ENCODE results near the gene SLC35G6.

SLC35G6 gene

GRCh38 chr17:7515911-7516610 lies 34.8 kb downstream of the SLC35G6 start:
- Histone ChIP-seq H3K9me3 (ENCODE audit: control insufficient read depth, low read length) (no peaks in the 10 kb centered on the region), H3K4me1 (ENCODE audit: control insufficient read depth, insufficient read depth, low read length) (no peaks in the 10 kb centered on the region), H3K4me3 (ENCODE audit: insufficient read depth, low read depth, low read length) (no peak overlapping the region), H3K27me3 (ENCODE audit: control insufficient read depth, insufficient read depth, low read length, poor library complexity, severe bottlenecking) (no peaks in the 10 kb centered on the region), H3K27ac (ENCODE audit: insufficient read depth, low read depth, low read length, poor library complexity, severe bottlenecking) (no peak overlapping the region), H3K36me3 (ENCODE audit: control insufficient read depth, insufficient read depth, low read length) (peaks cover 28% of the 10 kb centered on the region)
- 86 to 87% methylated on average over 13 of the region's 13 CpGs for WGBS, 2 experiments

GRCh38 chr17:7523033-7523432 lies 41.8 kb downstream of the SLC35G6 start:
- H3K36me3 ChIP-seq (ENCODE audit: control insufficient read depth, insufficient read depth, low read length), result no peaks in the 10 kb centered on the region
- no peaks in the 10 kb centered on the region for H3K4me1 ChIP-seq (ENCODE audit: control insufficient read depth, insufficient read depth, low read length)
- WGBS, 2 experiments, result 67 to 70% methylated on average over 10 of the region's 10 CpGs
- no peak overlapping the region for H3K27ac ChIP-seq (ENCODE audit: insufficient read depth, low read depth, low read length, poor library complexity, severe bottlenecking)
- no peak overlapping the region for H3K4me3 ChIP-seq (ENCODE audit: insufficient read depth, low read depth, low read length)
- H3K27me3 ChIP-seq (ENCODE audit: control insufficient read depth, insufficient read depth, low read length, poor library complexity, severe bottlenecking), result no peaks in the 10 kb centered on the region
- no peaks in the 10 kb centered on the region for H3K9me3 ChIP-seq (ENCODE audit: control insufficient read depth, low read length)

- H3K4me1 ChIP-seq (ENCODE audit: control insufficient read depth, insufficient read depth, low read length), result no peaks in the 10 kb centered on the region
- H3K4me3 ChIP-seq (ENCODE audit: insufficient read depth, low read depth, low read length), result no peak overlapping the region
- no peaks in the 10 kb centered on the region for H3K27me3 ChIP-seq (ENCODE audit: control insufficient read depth, insufficient read depth, low read length, poor library complexity, severe bottlenecking)
- H3K36me3 ChIP-seq (ENCODE audit: control insufficient read depth, insufficient read depth, low read length), result no peaks in the 10 kb centered on the region
- H3K27ac ChIP-seq (ENCODE audit: insufficient read depth, low read depth, low read length, poor library complexity, severe bottlenecking), result no peak overlapping the region
- H3K9me3 ChIP-seq (ENCODE audit: control insufficient read depth, low read length), result no peaks in the 10 kb centered on the region
Observed at GRCh38 chr17:7528842-7529241, 47.6 kb downstream of the SLC35G6 start.

GRCh38 chr17:7530023-7530900 lies 49.0 kb downstream of the SLC35G6 start:
- no peaks in the 10 kb centered on the region for H3K9me3 ChIP-seq (ENCODE audit: control insufficient read depth, low read length)
- no peak overlapping the region for H3K27ac ChIP-seq (ENCODE audit: insufficient read depth, low read depth, low read length, poor library complexity, severe bottlenecking)
- 85 to 92% methylated on average over 6 of the region's 6 CpGs for WGBS, 2 experiments
- no peaks in the 10 kb centered on the region for H3K27me3 ChIP-seq (ENCODE audit: control insufficient read depth, insufficient read depth, low read length, poor library complexity, severe bottlenecking)
- H3K36me3 ChIP-seq (ENCODE audit: control insufficient read depth, insufficient read depth, low read length), result no peaks in the 10 kb centered on the region
- no peak overlapping the region for H3K4me3 ChIP-seq (ENCODE audit: insufficient read depth, low read depth, low read length)
- H3K4me1 ChIP-seq (ENCODE audit: control insufficient read depth, insufficient read depth, low read length), result no peaks in the 10 kb centered on the region
